GM12878 (cell line): ENCODE data around the gene PI4KB. TPM values are rescaled to one million over a fixed set of nuclear protein-coding genes. Genes with fewer than 3 reads are reported as not detected.

Experiments used
- CEBPB ChIP-seq, 2 experiments: fragments of 150-350 bp in 1 of 2; IDR thresholded peaks; 2 replicates each; pipeline ENCODE4 v1.6.1; 2012 to 2014; ENCODE audit warnings: low read depth in 2 of 2, low read length in 2 of 2, borderline replicate concordance in 1 of 2, inconsistent platforms in 1 of 2
- CEBPZ ChIP-seq: fragments of 150-350 bp; IDR thresholded peaks from 2 replicates; pipeline ENCODE4 v1.6.1; 2016; ENCODE audit warnings: low read depth, low read length
- DPF2 ChIP-seq: fragments of 450-650 bp; IDR thresholded peaks from 2 replicates; pipeline ENCODE4 v1.6.1; 2017; ENCODE audit warnings: mild to moderate bottlenecking
- EGR1 ChIP-seq, 2 experiments: IDR thresholded peaks; 1 replicate in 1 of 2; 2 replicates in 1 of 2; pipeline ENCODE4 v1.6.1; 2011 to 2012; ENCODE audit warnings: low read depth in 2 of 2, low read length in 2 of 2, borderline replicate concordance in 1 of 2, mild to moderate bottlenecking in 1 of 2, moderate library complexity in 1 of 2
- ELK1 ChIP-seq: IDR thresholded peaks from 2 replicates; pipeline ENCODE4 v1.6.1; 2012; ENCODE audit warnings: low read depth, low read length, improper control_type of control experiment
- FOS ChIP-seq: IDR thresholded peaks from 3 replicates; pipeline ENCODE4 v1.6.1; 2011; ENCODE audit warnings: borderline replicate concordance; ENCODE audit not compliant: insufficient read length; ENCODE audit errors: extremely low read depth
- GATAD2B ChIP-seq: fragments of 450-650 bp; conservative IDR thresholded peaks from 2 replicates; pipeline ENCODE4 v1.6.1; 2017; ENCODE audit warnings: low read depth, mild to moderate bottlenecking, moderate library complexity
- POLR2AphosphoS2 ChIP-seq: IDR thresholded peaks from 2 replicates; pipeline ENCODE4 v1.6.1; 2011; ENCODE audit warnings: low read depth, mild to moderate bottlenecking, low read length, improper control_type of control experiment, moderate library complexity
- RUNX3 ChIP-seq: IDR thresholded peaks from 2 replicates; pipeline ENCODE4 v1.6.1; 2012; ENCODE audit warnings: low read length, inconsistent platforms
- ZNF384 ChIP-seq: IDR thresholded peaks from 2 replicates; pipeline ENCODE4 v1.6.1; 2012; ENCODE audit warnings: low read depth, mild to moderate bottlenecking, low read length, improper control_type of control experiment, borderline replicate concordance
- polyA plus RNA-seq, 11 experiments: library from polyadenylated mRNA; depleted of rRNA in 4 of 11; unstranded in 6 of 11; stranded (reverse) in 5 of 11; fragments of >200 nt; fragmentation: Nextera tagmentation in 4 of 11; fragmentation: Illumina TruSeq in 1 of 11; extraction: Ambion mirVana in 4 of 11; extraction: Trizol in 1 of 11; gene quantifications; 1 replicate in 1 of 11; 2 replicates in 10 of 11; pipeline versions ENCODE4 v1.2.1 to v1.2.3, GENCODE V29; 2011 to 2016; ENCODE audit warnings: inconsistent platforms in 2 of 11, missing spikeins in 2 of 11, low read depth in 1 of 11
- total RNA-seq, 4 experiments: library from RNA; depleted of rRNA in 3 of 4; stranded (reverse); fragments of >200 nt in 3 of 4; fragmentation: Illumina TruSeq in 1 of 4; extraction: Trizol in 1 of 4; gene quantifications; 2 replicates each; pipeline versions ENCODE4 v1.2.1 to v1.2.3, GENCODE V29; 2013 to 2021

The PI4KB gene
- total and polyA plus RNA-seq, 10 of the 15 experiments (the other 5 are each of a cell fraction or from before 2014, with no cell fraction given) = 3.3 to 88.3 (median 51.7) TPM

- no peak for TF ChIP-seq POLR2AphosphoS2
- no peak for TF ChIP-seq ZNF384
- no peak for TF ChIP-seq RUNX3
- no peak for TF ChIP-seq FOS
- TF ChIP-seq ELK1 = no peak
- no peak for TF ChIP-seq GATAD2B
- no peak for TF ChIP-seq DPF2
- TF ChIP-seq CEBPB (IDR thresholded peaks at IDR 0.05; ENCODE audit: borderline replicate concordance in 1 of 2, low read depth in 2 of 2, low read length in 2 of 2) = no peak
- TF ChIP-seq CEBPZ = no peak
- TF ChIP-seq EGR1 (IDR thresholded peaks at IDR 0.05; ENCODE audit: borderline replicate concordance in 1 of 2, low read depth in 2 of 2, low read length in 2 of 2) = no peak
These were observed 12.9 kb downstream of the PI4KB start (continued) for GRCh38 chr1:151314137-151314875.
